HepG2 (cell line): ENCODE measurements around the gene PLK5.

Source experiments
- ADNP ChIP-seq: sonication (generic); formaldehyde crosslinking; IDR thresholded peaks from 2 replicates; pipeline ENCODE4 v1.4.0; 2020; ENCODE audit warnings: missing genetic modification reagents
- BRF2 ChIP-seq: sonication (generic); formaldehyde crosslinking; IDR thresholded peaks from 2 replicates; pipeline ENCODE4 v1.8.1; 2022; ENCODE audit warnings: mild to moderate bottlenecking, missing genetic modification reagents
- CTCF ChIP-seq: sonication (generic); formaldehyde crosslinking; IDR thresholded peaks from 2 replicates; pipeline ENCODE4 v1.5.0; 2020; ENCODE audit warnings: mild to moderate bottlenecking, missing genetic modification reagents, moderate library complexity
- ETV5 ChIP-seq: IDR thresholded peaks from 2 replicates; pipeline ENCODE4 v1.6.1; 2018; ENCODE audit warnings: missing biosample characterization, missing genetic modification reagents, inconsistent platforms, borderline replicate concordance
- KAT8 ChIP-seq: IDR thresholded peaks from 2 replicates; pipeline ENCODE4 v1.6.1; 2016; ENCODE audit warnings: missing genetic modification reagents, missing compliant biosample characterization
- POLR2A ChIP-seq, 2 experiments: IDR thresholded peaks; 2 replicates each; pipeline ENCODE4 v1.6.1; 2011; ENCODE audit warnings: low read depth in 2 of 2, low read length in 2 of 2, mild to moderate bottlenecking in 1 of 2, moderate library complexity in 1 of 2; ENCODE audit not compliant: insufficient read depth in 1 of 2
- ZNF143 ChIP-seq: sonication (generic); formaldehyde crosslinking; IDR thresholded peaks from 2 replicates; pipeline ENCODE4 v1.4.0; 2020; ENCODE audit warnings: missing genetic modification reagents
- ZNF761 ChIP-seq: sonication (generic); formaldehyde crosslinking; conservative IDR thresholded peaks from 2 replicates; pipeline ENCODE4 v1.4.0; 2020; ENCODE audit warnings: mild to moderate bottlenecking, missing genetic modification reagents
- TF ChIP-seq, protein P1 (sequence below): sonication (generic); formaldehyde crosslinking; IDR thresholded peaks from 2 replicates; pipeline ENCODE4 v1.4.0; 2020; ENCODE audit warnings: mild to moderate bottlenecking, missing genetic modification reagents

GRCh38 chr19:1495051-1495798, 28.7 kb upstream of the PLK5 start:
- TF ChIP-seq CTCF (CRISPR knock-in tag) (no peak), POLR2A (IDR thresholded peaks at IDR 0.05; ENCODE audit: insufficient read depth in 1 of 2, low read depth in 2 of 2, low read length in 2 of 2) (no peak), ZNF761 (CRISPR knock-in tag) (no peak), ADNP (CRISPR knock-in tag) (no peak), KAT8 (CRISPR knock-in tag) (no peak), ZNF143 (CRISPR knock-in tag) (no peak), ETV5 (CRISPR knock-in tag) (no peak), BRF2 (CRISPR knock-in tag) (no peak)
- TF ChIP-seq, protein P1, sequence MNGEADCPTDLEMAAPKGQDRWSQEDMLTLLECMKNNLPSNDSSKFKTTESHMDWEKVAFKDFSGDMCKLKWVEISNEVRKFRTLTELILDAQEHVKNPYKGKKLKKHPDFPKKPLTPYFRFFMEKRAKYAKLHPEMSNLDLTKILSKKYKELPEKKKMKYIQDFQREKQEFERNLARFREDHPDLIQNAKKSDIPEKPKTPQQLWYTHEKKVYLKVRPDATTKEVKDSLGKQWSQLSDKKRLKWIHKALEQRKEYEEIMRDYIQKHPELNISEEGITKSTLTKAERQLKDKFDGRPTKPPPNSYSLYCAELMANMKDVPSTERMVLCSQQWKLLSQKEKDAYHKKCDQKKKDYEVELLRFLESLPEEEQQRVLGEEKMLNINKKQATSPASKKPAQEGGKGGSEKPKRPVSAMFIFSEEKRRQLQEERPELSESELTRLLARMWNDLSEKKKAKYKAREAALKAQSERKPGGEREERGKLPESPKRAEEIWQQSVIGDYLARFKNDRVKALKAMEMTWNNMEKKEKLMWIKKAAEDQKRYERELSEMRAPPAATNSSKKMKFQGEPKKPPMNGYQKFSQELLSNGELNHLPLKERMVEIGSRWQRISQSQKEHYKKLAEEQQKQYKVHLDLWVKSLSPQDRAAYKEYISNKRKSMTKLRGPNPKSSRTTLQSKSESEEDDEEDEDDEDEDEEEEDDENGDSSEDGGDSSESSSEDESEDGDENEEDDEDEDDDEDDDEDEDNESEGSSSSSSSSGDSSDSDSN: no peak
